K562 (cell line): ENCODE results near the gene SLTM. TPM values are rescaled to one million over a fixed set of nuclear protein-coding genes. Genes with fewer than 3 reads are reported as not detected.

Experiments used
- C11orf30 ChIP-seq: fragments of 450-650 bp; IDR thresholded peaks from 2 replicates; pipeline ENCODE4 v1.6.1; 2016; ENCODE audit warnings: low read depth, mild to moderate bottlenecking
- CBFB ChIP-seq: sonication (generic); formaldehyde crosslinking; IDR thresholded peaks from 2 replicates; pipeline ENCODE4 v1.4.0; 2020; ENCODE audit warnings: mild to moderate bottlenecking, missing genetic modification reagents
- CBX5 ChIP-seq: IDR thresholded peaks from 2 replicates; pipeline ENCODE4 v1.6.1; 2014; ENCODE audit warnings: low read depth, borderline replicate concordance
- DDX20 ChIP-seq: fragments of 450-650 bp; IDR thresholded peaks from 2 replicates; pipeline ENCODE4 v1.6.1; 2016; ENCODE audit warnings: missing genetic modification characterization, low read depth, mild to moderate bottlenecking, missing compliant biosample characterization, moderate library complexity
- DPF2 ChIP-seq: fragments of 450-650 bp; IDR thresholded peaks from 2 replicates; pipeline ENCODE4 v1.6.1; 2016
- ETV1 ChIP-seq: fragments of 450-650 bp; conservative IDR thresholded peaks from 2 replicates; pipeline ENCODE4 v1.6.1; 2016; ENCODE audit warnings: missing genetic modification characterization, control low read depth, low read depth, missing compliant biosample characterization
- GATAD2A ChIP-seq: fragments of 450-650 bp; IDR thresholded peaks from 2 replicates; pipeline ENCODE4 v1.6.1; 2017
- GTF2E2 ChIP-seq: fragments of 200-800 bp; sonication (Bioruptor generic); IDR thresholded peaks from 2 replicates; pipeline ENCODE4 v1.6.1; 2016; ENCODE audit warnings: missing genetic modification characterization, missing compliant biosample characterization
- MXI1 ChIP-seq: IDR thresholded peaks from 2 replicates; pipeline ENCODE4 v1.6.1; 2011; ENCODE audit warnings: low read depth, mild to moderate bottlenecking, improper control_type of control experiment, low read length
- NBN ChIP-seq: fragments of 450-650 bp; IDR thresholded peaks from 2 replicates; pipeline ENCODE4 v1.6.1; 2016; ENCODE audit warnings: low read depth, mild to moderate bottlenecking
- NFRKB ChIP-seq: fragments of 450-650 bp; IDR thresholded peaks from 2 replicates; pipeline ENCODE4 v1.6.1; 2016; ENCODE audit warnings: low read depth
- RB1 ChIP-seq: fragments of 450-650 bp; IDR thresholded peaks from 2 replicates; pipeline ENCODE4 v1.6.1; 2017; ENCODE audit warnings: low read depth, mild to moderate bottlenecking
- SRF ChIP-seq, 2 experiments: fragments of 250-450, 450-650 bp in 1 of 2; sonication (Bioruptor Pico) in 1 of 2; sonication (generic) in 1 of 2; formaldehyde crosslinking; IDR thresholded peaks; 2 replicates each; pipeline versions ENCODE4 v1.5.0 to v1.5.1; 2020 to 2022; ENCODE audit warnings: mild to moderate bottlenecking in 1 of 2, missing genetic modification reagents in 1 of 2
- TEAD4 ChIP-seq, 2 experiments: sonication (generic) in 1 of 2; formaldehyde crosslinking in 1 of 2; IDR thresholded peaks; 2 replicates each; pipeline versions ENCODE4 v1.6.1 to v1.8.0; 2012 to 2022; ENCODE audit warnings: borderline replicate concordance in 1 of 2, inconsistent platforms in 1 of 2, low read length in 1 of 2, mild to moderate bottlenecking in 1 of 2, missing genetic modification reagents in 1 of 2
- ZFP30 ChIP-seq: fragments of 250-450 bp; sonication (Bioruptor Pico); IDR thresholded peaks from 2 replicates; pipeline ENCODE4 v1.8.0; 2022; ENCODE audit warnings: moderate library complexity, mild to moderate bottlenecking, inconsistent platforms, borderline replicate concordance
- ZNF311 ChIP-seq: fragments of 250-450 bp; sonication (Bioruptor Pico); IDR thresholded peaks from 2 replicates; pipeline ENCODE4 v1.4.0; 2020; ENCODE audit warnings: mild to moderate bottlenecking, moderate library complexity
- ZZZ3 ChIP-seq: fragments of 450-650 bp; IDR thresholded peaks from 2 replicates; pipeline ENCODE4 v1.6.1; 2016; ENCODE audit warnings: antibody characterized with exemption, mild to moderate bottlenecking, moderate library complexity
- polyA plus RNA-seq, 8 experiments: library from polyadenylated mRNA; depleted of rRNA in 4 of 8; stranded (reverse) in 5 of 8; unstranded in 3 of 8; fragments of >200 nt; fragmentation: Nextera tagmentation in 2 of 8; fragmentation: Illumina TruSeq in 1 of 8; extraction: Ambion mirVana in 2 of 8; extraction: Trizol in 1 of 8; gene quantifications; 2 replicates each; pipeline versions ENCODE4 v1.2.1 to v1.2.3, GENCODE V29; 2011 to 2014; ENCODE audit warnings: inconsistent platforms in 1 of 8, missing spikeins in 1 of 8
- total RNA-seq, 7 experiments: library from RNA; depleted of rRNA in 6 of 7; stranded (reverse); fragments of >200 nt in 6 of 7; fragmentation: Illumina TruSeq in 2 of 7; extraction: Trizol in 2 of 7; gene quantifications; 2 replicates each; pipeline versions ENCODE4 v1.2.1 to v1.2.3, GENCODE V29; 2011 to 2021; ENCODE audit warnings: low replicate concordance in 1 of 7
- TF ChIP-seq, protein P1 (sequence below): sonication (generic); formaldehyde crosslinking; IDR thresholded peaks from 2 replicates; pipeline ENCODE4 v1.8.0; 2022; ENCODE audit warnings: missing genetic modification reagents, mild to moderate bottlenecking, borderline replicate concordance
- TF ChIP-seq, protein P2 (sequence below): IDR thresholded peaks from 2 replicates; pipeline ENCODE4 v1.6.1; 2011; ENCODE audit not compliant: insufficient read length; ENCODE audit errors: extremely low read depth
- TF ChIP-seq, protein P3 (sequence below): sonication (generic); formaldehyde crosslinking; IDR thresholded peaks from 2 replicates; pipeline ENCODE4 v1.8.0; 2022; ENCODE audit warnings: mild to moderate bottlenecking, missing genetic modification reagents
- TF ChIP-seq, protein P4 (sequence below): fragments of 450-650 bp; IDR thresholded peaks from 2 replicates; pipeline ENCODE4 v1.7.0; 2016; ENCODE audit warnings: borderline replicate concordance

SLTM gene
- total and polyA plus RNA-seq, 9 of the 15 experiments (the other 6 are each of a cell fraction or from before 2014, with no cell fraction given): 39.5 to 163 (median 102) TPM

DNA sequence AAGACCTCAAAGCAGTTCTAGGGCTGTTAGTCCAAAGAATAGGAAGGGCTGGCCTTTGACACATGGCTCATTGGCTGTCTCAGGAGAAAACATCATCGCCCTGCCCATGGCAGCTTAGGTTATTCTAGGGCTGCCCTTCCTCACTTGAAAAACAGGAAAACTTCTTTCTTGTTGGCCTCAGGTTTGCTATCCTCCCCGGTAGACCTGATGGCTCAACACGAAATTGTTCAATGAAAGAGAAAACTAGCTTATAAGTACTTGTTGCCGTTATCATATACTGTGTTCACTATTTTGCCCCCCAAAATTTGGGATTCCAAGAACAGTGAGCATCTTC is 602 bp upstream of the SLTM start (continued):
- TF ChIP-seq GATAD2A (no peak), SRF (CRISPR knock-in tag; IDR thresholded peaks at IDR 0.05) (no peak), DDX20 (tag) (no peak), CBX5 (no peak), MXI1 (no peak), NBN (0 out of 2 replicates have a peak, but pooled peaks have one; percentile 25), ZNF311 (CRISPR knock-in tag) (no peak), GTF2E2 (no peak), RB1 (no peak), ZFP30 (no peak), NFRKB (peak; percentile 15; the same call in 1 of the 2 replicates), TEAD4 (IDR thresholded peaks at IDR 0.05; ENCODE audit: low read length) (no peak), TEAD4 (CRISPR knock-in tag; IDR thresholded peaks at IDR 0.05; ENCODE audit: borderline replicate concordance) (no peak), DPF2 (0 out of 2 replicates have a peak, but pooled peaks have one; percentile 22), ZZZ3 (no peak), CBFB (CRISPR knock-in tag) (no peak), ETV1 (no peak), C11orf30 (no peak)
- TF ChIP-seq, protein P1, sequence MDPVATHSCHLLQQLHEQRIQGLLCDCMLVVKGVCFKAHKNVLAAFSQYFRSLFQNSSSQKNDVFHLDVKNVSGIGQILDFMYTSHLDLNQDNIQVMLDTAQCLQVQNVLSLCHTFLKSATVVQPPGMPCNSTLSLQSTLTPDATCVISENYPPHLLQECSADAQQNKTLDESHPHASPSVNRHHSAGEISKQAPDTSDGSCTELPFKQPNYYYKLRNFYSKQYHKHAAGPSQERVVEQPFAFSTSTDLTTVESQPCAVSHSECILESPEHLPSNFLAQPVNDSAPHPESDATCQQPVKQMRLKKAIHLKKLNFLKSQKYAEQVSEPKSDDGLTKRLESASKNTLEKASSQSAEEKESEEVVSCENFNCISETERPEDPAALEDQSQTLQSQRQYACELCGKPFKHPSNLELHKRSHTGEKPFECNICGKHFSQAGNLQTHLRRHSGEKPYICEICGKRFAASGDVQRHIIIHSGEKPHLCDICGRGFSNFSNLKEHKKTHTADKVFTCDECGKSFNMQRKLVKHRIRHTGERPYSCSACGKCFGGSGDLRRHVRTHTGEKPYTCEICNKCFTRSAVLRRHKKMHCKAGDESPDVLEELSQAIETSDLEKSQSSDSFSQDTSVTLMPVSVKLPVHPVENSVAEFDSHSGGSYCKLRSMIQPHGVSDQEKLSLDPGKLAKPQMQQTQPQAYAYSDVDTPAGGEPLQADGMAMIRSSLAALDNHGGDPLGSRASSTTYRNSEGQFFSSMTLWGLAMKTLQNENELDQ: no peak
- TF ChIP-seq, protein P2, sequence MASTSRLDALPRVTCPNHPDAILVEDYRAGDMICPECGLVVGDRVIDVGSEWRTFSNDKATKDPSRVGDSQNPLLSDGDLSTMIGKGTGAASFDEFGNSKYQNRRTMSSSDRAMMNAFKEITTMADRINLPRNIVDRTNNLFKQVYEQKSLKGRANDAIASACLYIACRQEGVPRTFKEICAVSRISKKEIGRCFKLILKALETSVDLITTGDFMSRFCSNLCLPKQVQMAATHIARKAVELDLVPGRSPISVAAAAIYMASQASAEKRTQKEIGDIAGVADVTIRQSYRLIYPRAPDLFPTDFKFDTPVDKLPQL: no peak
- TF ChIP-seq, protein P3, sequence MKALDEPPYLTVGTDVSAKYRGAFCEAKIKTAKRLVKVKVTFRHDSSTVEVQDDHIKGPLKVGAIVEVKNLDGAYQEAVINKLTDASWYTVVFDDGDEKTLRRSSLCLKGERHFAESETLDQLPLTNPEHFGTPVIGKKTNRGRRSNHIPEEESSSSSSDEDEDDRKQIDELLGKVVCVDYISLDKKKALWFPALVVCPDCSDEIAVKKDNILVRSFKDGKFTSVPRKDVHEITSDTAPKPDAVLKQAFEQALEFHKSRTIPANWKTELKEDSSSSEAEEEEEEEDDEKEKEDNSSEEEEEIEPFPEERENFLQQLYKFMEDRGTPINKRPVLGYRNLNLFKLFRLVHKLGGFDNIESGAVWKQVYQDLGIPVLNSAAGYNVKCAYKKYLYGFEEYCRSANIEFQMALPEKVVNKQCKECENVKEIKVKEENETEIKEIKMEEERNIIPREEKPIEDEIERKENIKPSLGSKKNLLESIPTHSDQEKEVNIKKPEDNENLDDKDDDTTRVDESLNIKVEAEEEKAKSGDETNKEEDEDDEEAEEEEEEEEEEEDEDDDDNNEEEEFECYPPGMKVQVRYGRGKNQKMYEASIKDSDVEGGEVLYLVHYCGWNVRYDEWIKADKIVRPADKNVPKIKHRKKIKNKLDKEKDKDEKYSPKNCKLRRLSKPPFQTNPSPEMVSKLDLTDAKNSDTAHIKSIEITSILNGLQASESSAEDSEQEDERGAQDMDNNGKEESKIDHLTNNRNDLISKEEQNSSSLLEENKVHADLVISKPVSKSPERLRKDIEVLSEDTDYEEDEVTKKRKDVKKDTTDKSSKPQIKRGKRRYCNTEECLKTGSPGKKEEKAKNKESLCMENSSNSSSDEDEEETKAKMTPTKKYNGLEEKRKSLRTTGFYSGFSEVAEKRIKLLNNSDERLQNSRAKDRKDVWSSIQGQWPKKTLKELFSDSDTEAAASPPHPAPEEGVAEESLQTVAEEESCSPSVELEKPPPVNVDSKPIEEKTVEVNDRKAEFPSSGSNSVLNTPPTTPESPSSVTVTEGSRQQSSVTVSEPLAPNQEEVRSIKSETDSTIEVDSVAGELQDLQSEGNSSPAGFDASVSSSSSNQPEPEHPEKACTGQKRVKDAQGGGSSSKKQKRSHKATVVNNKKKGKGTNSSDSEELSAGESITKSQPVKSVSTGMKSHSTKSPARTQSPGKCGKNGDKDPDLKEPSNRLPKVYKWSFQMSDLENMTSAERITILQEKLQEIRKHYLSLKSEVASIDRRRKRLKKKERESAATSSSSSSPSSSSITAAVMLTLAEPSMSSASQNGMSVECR (CRISPR knock-in tag): 0 out of 2 replicates have a peak, but pooled peaks have one; percentile 2
- TF ChIP-seq, protein P4, sequence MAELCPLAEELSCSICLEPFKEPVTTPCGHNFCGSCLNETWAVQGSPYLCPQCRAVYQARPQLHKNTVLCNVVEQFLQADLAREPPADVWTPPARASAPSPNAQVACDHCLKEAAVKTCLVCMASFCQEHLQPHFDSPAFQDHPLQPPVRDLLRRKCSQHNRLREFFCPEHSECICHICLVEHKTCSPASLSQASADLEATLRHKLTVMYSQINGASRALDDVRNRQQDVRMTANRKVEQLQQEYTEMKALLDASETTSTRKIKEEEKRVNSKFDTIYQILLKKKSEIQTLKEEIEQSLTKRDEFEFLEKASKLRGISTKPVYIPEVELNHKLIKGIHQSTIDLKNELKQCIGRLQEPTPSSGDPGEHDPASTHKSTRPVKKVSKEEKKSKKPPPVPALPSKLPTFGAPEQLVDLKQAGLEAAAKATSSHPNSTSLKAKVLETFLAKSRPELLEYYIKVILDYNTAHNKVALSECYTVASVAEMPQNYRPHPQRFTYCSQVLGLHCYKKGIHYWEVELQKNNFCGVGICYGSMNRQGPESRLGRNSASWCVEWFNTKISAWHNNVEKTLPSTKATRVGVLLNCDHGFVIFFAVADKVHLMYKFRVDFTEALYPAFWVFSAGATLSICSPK: no peak
